Esophagus muscularis mucosa (tissue), 4 donors: ENCODE results near the gene CMTM5. TPM values are rescaled to one million over a fixed set of nuclear protein-coding genes. Genes with fewer than 3 reads are reported as not detected.

Experiments used
- DNase-seq: peaks from one replicate; pipeline ENCODE4 v3.0.0-alpha.2; 2017; ENCODE audit errors: extremely low spot score
- H3K27ac ChIP-seq, 4 donors: fragments of 200-600 bp; sonication (generic); replicated peaks in 1 of 4; 1 replicate in 3 of 4; 2 replicates in 1 of 4; pipeline ENCODE4 v1.5.1; 2016 to 2019; ENCODE audit warnings: mild to moderate bottlenecking in 1 of 4
- H3K27me3 ChIP-seq, 4 donors: fragments of 200-600 bp; sonication (generic); one replicate each; pipeline versions ENCODE4 v1.5.1 to v1.6.0; 2016 to 2019
- H3K36me3 ChIP-seq, 4 donors: fragments of 200-600 bp; sonication (generic); one replicate each; pipeline ENCODE4 v1.5.1; 2016 to 2019
- H3K4me1 ChIP-seq, 4 donors: fragments of 200-600 bp; sonication (generic); one replicate each; pipeline ENCODE4 v1.5.1; 2016 to 2019
- H3K4me3 ChIP-seq, 4 donors: fragments of 200-600 bp; sonication (generic); 1 replicate in 2 of 4; 2 replicates in 2 of 4; pipeline ENCODE4 v1.5.1; 2016 to 2019; ENCODE audit warnings: mild to moderate bottlenecking in 4 of 4, moderate library complexity in 1 of 4
- H3K9me3 ChIP-seq, 4 donors: fragments of 200-600 bp; sonication (generic); 1 replicate in 3 of 4; 2 replicates in 1 of 4; pipeline ENCODE4 v1.5.1; 2016 to 2019
- CTCF ChIP-seq, 3 experiments: fragments of 200-600 bp in 2 of 3; fragments of 450-650 bp in 1 of 3; sonication (generic) in 2 of 3; IDR thresholded peaks; one replicate each; pipeline ENCODE4 v1.5.1; 2017 to 2019; ENCODE audit warnings: antibody characterized with exemption in 3 of 3, mild to moderate bottlenecking in 2 of 3, moderate library complexity in 1 of 3
- EP300 ChIP-seq: sonication (generic); formaldehyde crosslinking; IDR thresholded peaks from one replicate; pipeline ENCODE4 v1.6.1; 2017; ENCODE audit warnings: antibody characterized with exemption
- POLR2A ChIP-seq: fragments of 450-650 bp; IDR thresholded peaks from one replicate; pipeline ENCODE4 v1.6.1; 2017; ENCODE audit warnings: antibody characterized with exemption, moderate library complexity, mild to moderate bottlenecking, low read depth
- POLR2AphosphoS5 ChIP-seq, 2 donors: sonication (generic); formaldehyde crosslinking; IDR thresholded peaks; one replicate each; pipeline ENCODE4 v1.6.1; 2017; ENCODE audit warnings: antibody characterized with exemption in 2 of 2
- WGBS: methylation state at CpG from one replicate; pipeline ENCODE4 v1.1.5; 2018; 5-methylcytosine and 5-hydroxymethylcytosine counted together
- intact Hi-C: fragments of 100-400 bp; cut with DNase I; formaldehyde crosslinking; loops from one replicate; pipeline ENCODE4 v1.15.1; 2023
- total RNA-seq, 4 donors: library from RNA; depleted of rRNA; stranded (reverse); fragments of >200 nt; gene quantifications; one replicate each; pipeline versions ENCODE4 v1.1.0 to v1.2.1, GENCODE V29; 2016

The CMTM5 gene
- total RNA-seq, 4 donors from 2014 or later = 0.78 to 2.9 (median 1.9) TPM

GRCh38 chr14:23371865-23372264 is 5.0 kb upstream of the CMTM5 start:
- H3K27ac ChIP-seq = no peak overlapping the region
- no peaks in the 10 kb centered on the region for H3K9me3 ChIP-seq
- H3K4me1 ChIP-seq = peaks cover 0 to 10% (median 3%) of the 10 kb centered on the region in 4 donors
- H3K4me3 ChIP-seq = no peak overlapping the region
- no peak for TF ChIP-seq POLR2A
- TF ChIP-seq POLR2AphosphoS5 (IDR thresholded peaks at IDR 0.05) = no peak
- no peak for TF ChIP-seq CTCF (IDR thresholded peaks at IDR 0.05)
- intact Hi-C loops = no loop called here
- no peak for DNase-seq
- H3K27me3 ChIP-seq = no peaks in the 10 kb centered on the region
- WGBS = no CpG with 5 or more reads among the region's 1 CpG
- no peaks in the 10 kb centered on the region for H3K36me3 ChIP-seq

- peaks cover 0 to 12% (median 2%) of the 10 kb centered on the region in 4 donors for H3K4me1 ChIP-seq
- peaks cover 0 to 3% (median 0%) of the 10 kb centered on the region in 4 donors for H3K27me3 ChIP-seq
- 82% methylated on average over 2 of the region's 2 CpGs for WGBS
- DNase-seq = no peak
- no peaks in the 10 kb centered on the region for H3K36me3 ChIP-seq
- H3K9me3 ChIP-seq = no peaks in the 10 kb centered on the region
- no peak within 1 kb of the TSS for H3K4me3 ChIP-seq
- H3K27ac ChIP-seq = no peak within 1 kb of the TSS
- TF ChIP-seq EP300 (no peak), CTCF (IDR thresholded peaks at IDR 0.05) (no peak), POLR2A (no peak), POLR2AphosphoS5 (IDR thresholded peaks at IDR 0.05) (no peak)
- intact Hi-C loops = no loop called here
Measured at GRCh38 chr14:23372509-23372908, 4.3 kb upstream of the CMTM5 start, which contains the start of gene IL25. TSS of gene IL25 (plus strand) at chr14:23372809.

GRCh38 chr14:23373041-23373440 is 3.8 kb upstream of the CMTM5 start:
- H3K36me3 ChIP-seq = no peaks in the 10 kb centered on the region
- no peak for TF ChIP-seq EP300
- TF ChIP-seq POLR2AphosphoS5 (IDR thresholded peaks at IDR 0.05) = no peak
- no peak for TF ChIP-seq POLR2A
- no peak for TF ChIP-seq CTCF (IDR thresholded peaks at IDR 0.05)
- no peak for DNase-seq
- 80% methylated on average over 1 of the region's 3 CpGs for WGBS
- no peak overlapping the region for H3K4me3 ChIP-seq
- H3K4me1 ChIP-seq = peaks cover 0 to 14% (median 2%) of the 10 kb centered on the region in 4 donors
- H3K27ac ChIP-seq = no peak overlapping the region
- H3K9me3 ChIP-seq = no peaks in the 10 kb centered on the region
- intact Hi-C loops = no loop called here
- peaks cover 0 to 3% (median 0%) of the 10 kb centered on the region in 4 donors for H3K27me3 ChIP-seq

- 84% methylated on average over 8 of the region's 21 CpGs for WGBS
- Histone ChIP-seq H3K27ac (no peak overlapping the region), H3K27me3 (peaks cover 0 to 16% (median 0%) of the 10 kb centered on the region in 4 donors), H3K9me3 (no peaks in the 10 kb centered on the region), H3K36me3 (peaks cover 0 to 3% (median 0%) of the 10 kb centered on the region in 4 donors), H3K4me1 (peaks cover 0 to 23% (median 13%) of the 10 kb centered on the region in 4 donors), H3K4me3 (no peak overlapping the region)
- intact Hi-C loops = no loop called here
- no peak for DNase-seq
- TF ChIP-seq CTCF (IDR thresholded peaks at IDR 0.05) (no peak), POLR2AphosphoS5 (IDR thresholded peaks at IDR 0.05) (no peak), POLR2A (no peak), EP300 (no peak)
Measured at GRCh38 chr14:23375527-23376251, 1.2 kb upstream of the CMTM5 start.
